ENCODE measurements around the gene SLC34A3.

The SLC34A3 gene

DNA sequence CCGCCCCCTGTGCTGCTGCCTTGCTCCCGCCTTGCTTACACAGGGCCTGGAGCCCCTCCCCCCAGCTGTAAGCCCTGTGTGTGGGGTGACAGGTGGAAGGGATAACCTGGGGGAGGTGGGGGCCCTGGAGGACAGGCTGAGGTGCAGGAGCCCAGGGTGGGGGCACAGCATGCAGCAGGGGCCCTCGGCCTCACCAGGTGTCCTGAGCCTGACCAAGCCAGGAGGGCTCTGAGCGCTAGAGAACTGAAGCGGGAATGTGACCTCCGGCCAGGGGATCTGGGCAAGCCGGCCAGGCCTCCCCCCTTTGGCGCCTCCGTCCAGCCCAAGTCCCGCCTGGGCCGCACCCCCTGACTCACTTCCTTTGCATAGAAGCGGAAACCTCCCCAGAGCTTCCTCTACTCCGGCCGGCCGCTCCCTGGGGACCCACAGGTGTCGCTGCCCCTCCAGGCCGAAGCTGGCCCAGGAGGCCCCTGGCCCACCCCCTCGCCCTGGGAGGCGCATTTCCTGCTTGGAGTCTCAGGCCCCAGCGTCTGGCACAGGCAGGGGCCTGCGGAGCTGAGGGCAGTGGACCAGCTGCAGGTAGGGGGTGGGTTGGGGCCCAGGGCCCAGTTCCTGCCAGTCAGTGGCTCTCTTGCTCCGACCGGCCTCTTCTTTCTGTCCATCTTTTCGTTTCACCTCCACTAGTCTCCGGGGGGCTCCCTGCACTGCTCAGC is 46.8 kb downstream of the SLC34A3 start, which contains the start of gene TOR4A:
TOR4A (plus strand) TSS at position 398 of the 713 bp plus-strand sequence. CDS start 964 bp downstream, outside the sequence.
- intact Hi-C loops (cut with DNase I), result no loop called here
- DNase-seq, result peak in 33 of 42 donors; percentile 16 to 70 (median 52)

GRCh38 chr9:137278061-137278701 is 47.5 kb downstream of the SLC34A3 start:
- no peak for DNase-seq
- intact Hi-C loops (cut with DNase I), result no loop called here

DNA sequence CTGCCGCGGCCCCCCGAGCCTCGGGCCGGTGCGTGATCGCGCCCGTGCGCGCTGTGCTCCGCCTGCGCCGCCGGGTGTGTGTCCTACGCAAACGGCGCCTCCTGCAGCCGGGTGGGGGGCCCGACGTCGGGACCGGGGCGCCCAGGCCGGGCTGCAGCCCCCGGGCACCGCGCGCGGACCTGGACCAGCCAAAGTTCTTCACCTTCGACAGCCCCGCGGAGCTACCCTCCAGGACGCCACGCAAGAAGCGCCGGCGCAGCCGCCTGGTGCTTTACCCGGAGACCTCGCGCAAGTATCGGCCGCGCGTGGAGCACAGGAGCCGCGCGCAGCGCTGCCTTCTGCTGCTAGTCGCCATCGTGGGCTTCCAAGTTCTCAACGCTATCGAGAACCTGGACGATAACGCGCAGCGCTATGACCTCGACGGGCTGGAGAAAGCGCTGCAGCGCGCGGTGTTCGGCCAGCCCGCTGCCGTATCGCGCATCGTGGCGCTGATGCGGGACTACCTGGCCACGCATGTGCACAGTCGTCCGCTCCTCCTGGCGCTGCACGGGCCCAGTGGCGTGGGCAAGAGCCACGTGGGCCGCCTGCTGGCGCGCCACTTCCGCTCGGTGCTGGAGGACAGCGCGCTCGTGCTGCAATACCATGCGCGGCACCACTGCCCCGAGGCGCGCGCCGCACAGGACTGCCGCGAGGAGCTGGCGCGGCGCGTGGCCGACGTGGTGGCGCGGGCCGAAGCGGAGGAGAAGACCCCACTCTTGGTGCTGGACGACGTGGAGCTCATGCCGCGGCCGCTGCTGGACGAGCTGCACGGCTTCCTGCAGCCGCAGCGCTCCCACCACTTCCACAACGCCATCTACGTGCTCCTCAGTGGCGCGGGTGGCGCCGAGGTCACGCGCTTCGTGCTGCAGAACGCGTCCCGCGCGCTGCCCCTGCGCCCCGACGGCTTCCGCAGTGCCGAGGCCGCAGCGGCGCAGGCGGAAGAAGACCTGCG is 48.3 kb downstream of the SLC34A3 start:
- no peak for DNase-seq
- intact Hi-C loops (cut with DNase I), result no loop called here

DNA sequence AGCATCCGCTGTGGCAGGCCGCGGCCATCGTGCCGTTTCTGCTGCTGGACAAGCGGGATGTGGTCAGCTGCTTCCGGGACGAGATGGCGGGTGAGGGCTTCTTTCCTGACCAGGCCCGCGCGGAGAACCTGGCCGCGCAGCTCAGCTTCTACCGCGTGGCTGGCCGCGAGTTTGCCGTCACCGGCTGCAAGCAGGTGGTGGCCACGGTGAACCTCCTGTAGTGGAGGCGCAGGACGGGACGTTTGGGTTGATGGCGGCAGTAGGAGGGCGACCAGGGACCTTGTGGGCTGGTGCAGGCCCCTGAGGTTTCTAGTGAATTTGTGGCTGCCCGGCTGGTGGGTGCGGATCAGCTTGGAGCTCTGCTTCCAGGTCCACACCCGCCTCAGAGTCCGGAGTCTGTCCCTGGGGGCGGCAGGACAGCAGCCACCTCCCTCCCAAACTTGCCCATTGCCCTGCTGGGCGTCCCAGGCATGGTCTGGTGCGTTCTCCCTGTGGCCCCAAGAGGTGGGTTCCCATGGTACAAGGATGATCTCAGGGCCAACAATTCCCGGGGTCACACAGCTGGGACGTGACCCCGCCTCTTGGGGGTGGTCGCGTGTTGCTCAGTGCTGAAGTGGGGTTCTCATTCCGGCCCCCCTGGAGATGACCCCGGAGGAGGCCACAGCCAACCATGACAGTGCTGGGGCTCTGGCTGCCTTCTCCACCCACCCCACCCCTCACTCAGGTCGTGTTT is 49.2 kb downstream of the SLC34A3 start:
- DNase-seq, result no peak
- intact Hi-C loops (cut with DNase I), result no loop called here

DNA sequence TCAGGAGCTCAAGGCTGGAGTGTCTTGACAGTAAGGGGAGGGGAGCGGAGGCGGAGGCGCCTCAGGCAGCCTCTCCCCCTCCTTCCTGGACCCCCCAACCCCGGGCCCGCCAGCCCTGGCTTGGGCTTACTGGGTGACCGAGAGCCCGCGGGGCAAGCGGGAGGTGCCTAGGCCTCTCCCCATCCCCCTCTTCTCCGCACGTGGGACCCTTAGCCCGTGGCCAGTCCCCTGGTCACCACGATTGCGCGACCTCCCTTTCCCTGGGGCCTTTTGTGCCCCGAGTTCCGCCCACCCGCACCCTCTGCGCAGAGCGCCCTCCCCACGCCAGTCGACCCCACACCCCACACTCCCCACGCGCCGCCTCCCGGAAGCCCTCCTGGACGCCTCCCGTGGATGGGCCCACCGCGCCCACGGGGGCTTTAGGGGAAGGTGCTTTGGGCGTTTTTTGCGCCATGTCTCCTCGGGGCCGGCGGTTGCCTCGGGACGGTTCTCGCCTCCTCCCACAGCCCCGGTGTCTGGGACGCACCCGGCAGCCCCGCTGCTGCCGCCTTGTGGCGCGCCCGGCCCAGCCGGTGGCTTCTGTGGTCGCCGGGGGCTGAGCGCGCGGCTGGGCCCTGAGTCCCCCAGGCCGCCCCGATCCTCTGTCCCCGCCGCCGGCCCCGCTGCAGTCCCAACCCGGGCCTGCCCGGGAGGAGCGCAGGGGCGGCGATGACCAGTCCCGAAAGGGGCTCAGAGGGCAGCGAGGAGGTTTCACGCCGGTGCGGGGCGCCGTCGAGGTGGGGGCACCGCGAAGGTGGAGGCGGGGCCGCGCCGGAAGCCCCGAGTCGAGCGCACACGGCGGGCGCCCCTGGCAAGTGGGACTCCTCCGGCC is 50.0 kb downstream of the SLC34A3 start:
- intact Hi-C loops (cut with DNase I), result no loop called here
- no peak for DNase-seq

GRCh38 chr9:137281345-137282116 is 50.8 kb downstream of the SLC34A3 start:
- intact Hi-C loops (cut with DNase I), result no loop called here
- no peak for DNase-seq

Data from head of caudate nucleus (tissue), 42 donors.